H1 (cell line): Measurements from ENCODE around the gene MYO15A. TPM values are rescaled to one million over a fixed set of nuclear protein-coding genes. Genes with fewer than 3 reads are reported as not detected.

Source experiments
- CTCF ChIA-PET: fragments of 300-600 bp; sonication (Branson Sonifier 250); formaldehyde crosslinking; loops from one replicate; lab custom pipeline; 2021; ENCODE audit not compliant: partially characterized antibody; lab: Charles Lee
- POLR2A ChIA-PET: fragments of 300-600 bp; sonication (Branson Sonifier 250); formaldehyde crosslinking; loops from one replicate; lab custom pipeline; 2021; ENCODE audit warnings: inconsistent platforms; ENCODE audit not compliant: partially characterized antibody; lab: Charles Lee
- DNase-seq, 2 experiments: peaks; one replicate each; pipeline versions ENCODE4 v3.0.0 to v3.0.0-alpha.2; 2010 to 2022; ENCODE audit warnings: low spot score in 2 of 2, low read depth in 1 of 2, mixed read lengths in 1 of 2
- FAIRE-seq: peaks from 2 replicates; lab custom pipeline; 2011; peaks lifted over from hg19 to GRCh38; lab: Jason Lieb, UNC
- H2AFZ ChIP-seq: 2 replicates; pipeline ENCODE4 v1.8.1; 2012; ENCODE audit warnings: low read length, inconsistent platforms
- H2AK5ac ChIP-seq: 2 replicates; pipeline ENCODE4 v1.6.1; 2013; ENCODE audit warnings: low read depth, low read length
- H2BK120ac ChIP-seq: replicated peaks from 2 replicates; pipeline ENCODE3; 2013; ENCODE audit warnings: low read depth, low read length, inconsistent platforms
- H2BK12ac ChIP-seq: 2 replicates; pipeline ENCODE4 v1.6.1; 2013; ENCODE audit warnings: low read depth, low read length
- H2BK15ac ChIP-seq: 2 replicates; pipeline ENCODE4 v1.6.1; 2013; ENCODE audit warnings: low read length
- H2BK20ac ChIP-seq: 2 replicates; pipeline ENCODE4 v1.6.1; 2013; ENCODE audit warnings: low read length
- H2BK5ac ChIP-seq: 2 replicates; pipeline ENCODE4 v1.6.1; 2013; ENCODE audit warnings: low read depth, low read length
- H3K14ac ChIP-seq: 2 replicates; pipeline ENCODE4 v1.6.1; 2013; ENCODE audit warnings: inconsistent platforms; ENCODE audit not compliant: insufficient read length
- H3K18ac ChIP-seq: 2 replicates; pipeline ENCODE4 v1.6.1; 2013; ENCODE audit warnings: low read length; ENCODE audit errors: extremely low read depth
- H3K23ac ChIP-seq: 2 replicates; pipeline ENCODE4 v1.6.1; 2013; ENCODE audit warnings: inconsistent platforms; ENCODE audit not compliant: insufficient read length
- H3K23me2 ChIP-seq: 2 replicates; pipeline ENCODE4 v1.6.1; 2013; ENCODE audit warnings: low read depth, low read length
- H3K27ac ChIP-seq: 2 replicates; pipeline ENCODE4 v1.6.1; 2011; ENCODE audit warnings: low read depth, low read length, inconsistent platforms
- H3K27me3 ChIP-seq, 4 experiments: replicated peaks in 1 of 4; 1 replicate in 1 of 4; 2 replicates in 3 of 4; pipeline versions ENCODE4 v1.6.1 to v1.8.1; 2011 to 2013; ENCODE audit warnings: low read length in 3 of 4, mild to moderate bottlenecking in 3 of 4, inconsistent platforms in 2 of 4, mixed read lengths in 2 of 4, moderate library complexity in 1 of 4; ENCODE audit not compliant: control insufficient read depth in 3 of 4, insufficient read depth in 3 of 4; ENCODE audit errors: extremely low read depth in 1 of 4
- H3K36me3 ChIP-seq, 4 experiments: 2 replicates each; pipeline versions ENCODE4 v1.6.1 to v1.8.1; 2011 to 2013; ENCODE audit warnings: mild to moderate bottlenecking in 4 of 4, low read length in 3 of 4, moderate library complexity in 2 of 4, control low read depth in 1 of 4, inconsistent platforms in 1 of 4; ENCODE audit not compliant: insufficient read depth in 4 of 4, control insufficient read depth in 2 of 4
- H3K4ac ChIP-seq: replicated peaks from 2 replicates; pipeline ENCODE3; 2013; ENCODE audit warnings: low read length, low read depth, mixed read lengths, inconsistent platforms; ENCODE audit not compliant: insufficient read length
- H3K4me1 ChIP-seq, 4 experiments: replicated peaks in 1 of 4; 1 replicate in 1 of 4; 2 replicates in 3 of 4; pipeline versions ENCODE4 v1.6.1 to v1.8.1; 2011 to 2013; ENCODE audit warnings: low read length in 3 of 4, inconsistent platforms in 2 of 4, mixed read lengths in 1 of 4; ENCODE audit not compliant: insufficient read depth in 4 of 4, control insufficient read depth in 3 of 4
- H3K4me2 ChIP-seq, 2 experiments: 2 replicates each; pipeline versions ENCODE4 v1.6.1 to v1.8.1; 2011 to 2013; ENCODE audit warnings: low read depth in 2 of 2, low read length in 2 of 2, control low read depth in 1 of 2, inconsistent platforms in 1 of 2, mild to moderate bottlenecking in 1 of 2; ENCODE audit not compliant: insufficient read depth in 1 of 2
- H3K4me3 ChIP-seq, 4 experiments: fragments of 200-600, 300-600 bp in 1 of 4; sonication (generic), shearing (Covaris generic), sonication (Bioruptor Twin) in 1 of 4; 2 replicates each; pipeline versions ENCODE4 v1.5.1 to v1.8.1; 2011 to 2016; ENCODE audit warnings: low read length in 4 of 4, low read depth in 3 of 4, control low read depth in 2 of 4, inconsistent platforms in 2 of 4, mild to moderate bottlenecking in 2 of 4, mixed read lengths in 1 of 4, moderate library complexity in 1 of 4; ENCODE audit not compliant: insufficient read depth in 2 of 4; ENCODE audit errors: extremely low read depth in 1 of 4
- H3K56ac ChIP-seq: replicated peaks from 2 replicates; pipeline ENCODE3; 2013; ENCODE audit warnings: low read depth, mild to moderate bottlenecking, mixed read lengths, low read length, inconsistent platforms; ENCODE audit not compliant: insufficient read length
- H3K79me1 ChIP-seq: 2 replicates; pipeline ENCODE4 v1.6.1; 2013; ENCODE audit warnings: low read depth, low read length, control low read depth
- H3K79me2 ChIP-seq, 2 experiments: 2 replicates each; pipeline versions ENCODE4 v1.6.1 to v1.8.1; 2012 to 2013; ENCODE audit warnings: low read length in 2 of 2, mild to moderate bottlenecking in 2 of 2, inconsistent platforms in 1 of 2; ENCODE audit not compliant: insufficient read depth in 2 of 2, control insufficient read depth in 1 of 2
- H3K9ac ChIP-seq, 4 experiments: replicated peaks in 1 of 4; 1 replicate in 1 of 4; 2 replicates in 3 of 4; pipeline versions ENCODE4 v1.6.1 to v1.8.1; 2011 to 2013; ENCODE audit warnings: low read depth in 3 of 4, low read length in 3 of 4, control low read depth in 2 of 4, mild to moderate bottlenecking in 2 of 4, moderate library complexity in 2 of 4, inconsistent platforms in 1 of 4; ENCODE audit errors: extremely low read depth in 1 of 4
- H3K9me3 ChIP-seq, 2 experiments: 2 replicates each; pipeline versions ENCODE4 v1.6.1 to v1.8.1; 2012 to 2013; ENCODE audit warnings: mild to moderate bottlenecking in 2 of 2, moderate library complexity in 2 of 2, control low read depth in 1 of 2, inconsistent platforms in 1 of 2, low read depth in 1 of 2, low read length in 1 of 2, mixed read lengths in 1 of 2; ENCODE audit not compliant: insufficient read depth in 2 of 2
- H4K20me1 ChIP-seq, 2 experiments: replicated peaks in 1 of 2; 2 replicates each; pipeline versions ENCODE3 to v1.8.1; 2011 to 2013; ENCODE audit warnings: inconsistent platforms in 2 of 2, low read length in 2 of 2, mild to moderate bottlenecking in 1 of 2; ENCODE audit not compliant: insufficient read depth in 2 of 2, control insufficient read depth in 1 of 2
- H4K5ac ChIP-seq: 2 replicates; pipeline ENCODE4 v1.6.1; 2013; ENCODE audit warnings: low read length, low read depth, mixed read lengths, inconsistent platforms; ENCODE audit not compliant: insufficient read length
- H4K8ac ChIP-seq: 2 replicates; pipeline ENCODE4 v1.8.0; 2013; ENCODE audit warnings: mild to moderate bottlenecking, moderate library complexity, low read length, inconsistent platforms; ENCODE audit not compliant: insufficient read depth; ENCODE audit errors: extremely low read depth
- H4K91ac ChIP-seq: replicated peaks from 2 replicates; pipeline ENCODE3; 2013; ENCODE audit warnings: low read length, mixed read lengths, inconsistent platforms; ENCODE audit not compliant: insufficient read length
- EGR1 ChIP-seq: IDR thresholded peaks from 2 replicates; pipeline ENCODE4 v1.6.1; 2011; ENCODE audit warnings: low read depth, low read length, borderline replicate concordance
- GABPA ChIP-seq: IDR thresholded peaks from 2 replicates; pipeline ENCODE4 v1.6.1; 2011; ENCODE audit warnings: mild to moderate bottlenecking, low read length, moderate library complexity, borderline replicate concordance; ENCODE audit not compliant: insufficient read depth
- HDAC2 ChIP-seq, 2 experiments: fragments of 300-600 bp in 1 of 2; sonication (generic) in 1 of 2; IDR thresholded peaks; 2 replicates each; pipeline ENCODE4 v1.6.1; 2011 to 2012; ENCODE audit warnings: low read depth in 2 of 2, low read length in 2 of 2, mild to moderate bottlenecking in 2 of 2, moderate library complexity in 2 of 2, borderline replicate concordance in 1 of 2, inconsistent platforms in 1 of 2
- HDAC6 ChIP-seq: IDR thresholded peaks from one replicate; pipeline ENCODE4 v1.7.1; 2012; ENCODE audit warnings: low read depth, mild to moderate bottlenecking, inconsistent platforms, low read length, moderate library complexity
- TAF7 ChIP-seq: optimal IDR thresholded peaks from 2 replicates; pipeline ENCODE3; 2011; ENCODE audit warnings: low read depth, mild to moderate bottlenecking, inconsistent platforms, low read length, moderate library complexity, borderline replicate concordance
- WGBS, 2 experiments: shearing (Covaris generic) in 1 of 2; methylation state at CpG; one replicate each; pipeline versions ENCODE4 v1.1.6 to v1.1.7; 2013 to 2015; ENCODE audit warnings: low lambda C conversion rate in 2 of 2, mixed read lengths in 2 of 2, inconsistent platforms in 1 of 2, low coverage in 1 of 2, missing lambda C conversion rate in 1 of 2; ENCODE audit not compliant: insufficient replicate concordance in 2 of 2, insufficient coverage in 1 of 2, insufficient read length in 1 of 2; ENCODE audit errors: extremely low coverage in 1 of 2, missing lambda C conversion rate in 1 of 2; 5-methylcytosine and 5-hydroxymethylcytosine counted together
- polyA plus RNA-seq, 7 experiments: library from polyadenylated mRNA; depleted of rRNA in 3 of 7; stranded (reverse) in 5 of 7; unstranded in 2 of 7; fragments of >200 nt in 5 of 7; fragments of 200-250 nt in 2 of 7; gene quantifications; 1 replicate in 5 of 7; 2 replicates in 1 of 7; 4 replicates in 1 of 7; pipeline versions ENCODE4 v1.2.1 to v1.2.3, GENCODE V29; 2011 to 2013; ENCODE audit warnings: missing spikeins in 2 of 7, mixed read lengths in 2 of 7
- total RNA-seq: library from RNA; stranded (reverse); fragmentation: NEBNext Ultra II Directional; extraction: Animal tissue kit (Norgen Biotek cat#: 25700); gene quantifications from 2 replicates; pipeline ENCODE4 v1.2.1, GENCODE V29; 2021

Gene MYO15A
- total and polyA plus RNA-seq, 2 of the 8 experiments (the other 6 are each of a cell fraction or from before 2014, with no cell fraction given) = 1.6 to 4.2 TPM

DNA sequence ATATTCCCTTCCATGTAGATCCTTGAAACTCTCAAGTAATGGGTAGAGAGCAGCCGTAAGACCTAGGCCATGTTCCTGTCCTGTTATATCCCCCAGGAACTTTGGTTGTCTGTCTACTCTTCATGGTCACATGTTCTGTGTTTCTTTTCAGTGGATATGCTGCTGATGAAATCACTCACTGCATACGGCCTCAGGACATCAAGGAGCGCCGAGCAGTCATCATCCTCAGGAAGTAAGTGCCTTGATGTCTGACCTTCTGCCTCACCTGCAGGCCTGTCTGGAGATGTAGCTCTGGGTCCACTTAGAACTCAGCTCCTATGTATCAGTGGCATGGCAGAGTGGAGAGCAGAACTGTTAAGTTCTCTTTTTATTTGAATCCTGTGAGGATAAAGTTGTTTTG, 86.2 kb downstream of the MYO15A start:
- Histone ChIP-seq H3K23me2 (no peaks in the 10 kb centered on the region), H3K23ac (no peak overlapping the region), H3K18ac (no peak overlapping the region), H3K14ac (no peak overlapping the region), H3K36me3 (peaks cover 11 to 39% (median 30%) of the 10 kb centered on the region in 4 experiments; a peak in 7 of 8 replicates), H2AK5ac (no peak overlapping the region), H2BK5ac (no peak overlapping the region), H3K4ac (no peak overlapping the region), H4K91ac (no peak overlapping the region), H4K5ac (no peak overlapping the region), H2BK120ac (no peak overlapping the region), H3K27me3 (no peaks in the 10 kb centered on the region), H2BK12ac (no peak overlapping the region), H3K79me2 (peaks cover 11 to 82% of the 10 kb centered on the region in 2 experiments; a peak in 3 of 4 replicates), H3K4me3 (no peak overlapping the region), H2BK15ac (no peak overlapping the region), H3K4me1 (no peaks in the 10 kb centered on the region), H3K79me1 (peaks cover 29% of the 10 kb centered on the region), H2BK20ac (no peak overlapping the region), H3K4me2 (no peak overlapping the region), H2AFZ (no peak overlapping the region), H3K9ac (no peak overlapping the region), H4K8ac (no peak overlapping the region), H4K20me1 (peaks cover 31 to 32% of the 10 kb centered on the region in 2 experiments), H3K9me3 (no peaks in the 10 kb centered on the region), H3K56ac (no peak overlapping the region), H3K27ac (no peak overlapping the region)
- 96% methylated on average over 4 of the region's 4 CpGs; no CpG with 5 or more reads in 1 of the 2 experiments for WGBS, 2 experiments
- no peak for FAIRE-seq
- ChIA-PET POLR2A (interaction anchor here (4.8 kb wide), 1 partner anchor 12 kb away, joined by 20 read pairs; the partner anchor contains the start of gene ALKBH5), CTCF (interaction anchor here (7.6 to 11.2 kb wide), 3 partner anchors 7 to 52 kb away, joined by 41 to 122 read pairs (median 78); no protein-coding TSS in a partner anchor)
- TF ChIP-seq TAF7 = no peak
- TF ChIP-seq EGR1 = no peak
- TF ChIP-seq HDAC6 = no peak
- no peak for TF ChIP-seq GABPA
- TF ChIP-seq HDAC2 (IDR thresholded peaks at IDR 0.05; ENCODE audit: borderline replicate concordance in 1 of 2, low read depth in 2 of 2, low read length in 2 of 2) = no peak
- DNase-seq = no peak
